ENCODE results near the gene NUP210L.

NUP210L gene

DNA sequence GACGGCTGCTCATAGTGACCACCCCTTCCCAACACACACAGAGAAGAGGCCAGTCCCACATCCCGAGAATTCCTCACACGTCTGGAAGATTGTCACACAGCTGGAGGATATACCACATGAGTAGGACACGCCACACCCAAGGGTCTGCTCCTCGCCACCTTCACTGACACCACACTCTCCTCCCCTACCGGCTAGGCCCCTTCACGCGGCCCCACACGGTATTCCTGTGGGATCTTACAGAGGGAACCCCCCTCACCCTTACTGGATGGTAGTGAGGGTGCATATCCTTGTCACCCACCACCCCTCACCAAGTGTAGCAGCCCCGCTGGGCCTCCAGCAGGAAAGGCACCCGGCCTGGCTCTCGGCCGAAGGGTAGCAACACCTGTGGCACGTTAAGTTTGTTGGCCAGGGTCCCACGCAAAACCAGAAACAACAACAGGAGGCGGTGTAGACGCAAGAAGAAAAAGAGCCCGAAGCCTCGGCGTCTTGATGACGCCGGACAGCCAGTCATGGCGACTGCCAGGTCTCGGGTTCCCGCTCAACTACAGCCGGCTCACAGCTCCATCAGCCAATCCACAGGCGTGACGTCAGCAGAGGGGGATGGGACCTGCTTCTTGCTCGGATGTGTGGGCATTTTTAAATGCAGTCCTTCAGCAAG is at the start of gene NUP210L:
Gene NUP210L (minus strand): TSS at position 540 of the 658 bp plus-strand sequence.
- DNase-seq = no peak
- Mint-ChIP-seq H3K4me1 (peaks cover 59% of the 10 kb centered on the region), H3K36me3 (peaks cover 63% of the 10 kb centered on the region), H3K9me3 (peaks cover 3% of the 10 kb centered on the region), H3K27me3 (no peaks in the 10 kb centered on the region), H3K27ac (peak within 1 kb of the TSS; percentile 84), H3K4me3 (no peak within 1 kb of the TSS)
- CTCF ChIA-PET = no interaction called here

DNA sequence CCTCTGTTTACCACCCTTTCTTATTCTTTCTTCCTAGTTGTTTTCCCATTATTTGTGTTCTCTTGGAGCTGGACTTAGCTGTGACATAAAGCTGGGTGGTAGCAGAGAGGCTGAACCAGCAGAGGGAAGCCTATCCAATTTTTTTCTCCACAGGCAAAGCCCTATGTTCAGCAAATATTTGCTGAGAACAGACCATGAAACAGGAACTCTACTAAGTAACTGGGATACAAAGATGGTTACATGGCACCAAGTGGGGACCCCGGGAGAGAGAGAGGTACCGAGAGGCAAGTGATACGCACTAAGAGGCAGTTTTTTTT is 44.6 kb upstream of the NUP210L start:
- H3K27me3 Mint-ChIP-seq = peaks cover 11% of the 10 kb centered on the region
- DNase-seq = no peak
- H3K4me3 Mint-ChIP-seq = no peak overlapping the region
- no peak overlapping the region for H3K27ac Mint-ChIP-seq
- H3K36me3 Mint-ChIP-seq = no peaks in the 10 kb centered on the region
- CTCF ChIA-PET = interaction anchor here (0.6 to 4.2 kb wide), 22 partner anchors 8 to 350 kb away, joined by 3 to 63 read pairs (median 4); partner anchors contain the start of genes HAX1 and UBAP2L
- no peaks in the 10 kb centered on the region for H3K4me1 Mint-ChIP-seq
- no peaks in the 10 kb centered on the region for H3K9me3 Mint-ChIP-seq

GRCh38 chr1:154198756-154199562 is 44.1 kb upstream of the NUP210L start:
- CTCF ChIA-PET = interaction anchor here (0.6 to 4.2 kb wide), 25 partner anchors 8 to 350 kb away, joined by 3 to 63 read pairs (median 4); partner anchors contain the start of genes HAX1 and UBAP2L
- Mint-ChIP-seq H3K9me3 (no peaks in the 10 kb centered on the region), H3K4me3 (no peak overlapping the region), H3K4me1 (no peaks in the 10 kb centered on the region), H3K36me3 (no peaks in the 10 kb centered on the region), H3K27me3 (peaks cover 17% of the 10 kb centered on the region), H3K27ac (no peak overlapping the region)
- DNase-seq = peak; percentile 54

DNA sequence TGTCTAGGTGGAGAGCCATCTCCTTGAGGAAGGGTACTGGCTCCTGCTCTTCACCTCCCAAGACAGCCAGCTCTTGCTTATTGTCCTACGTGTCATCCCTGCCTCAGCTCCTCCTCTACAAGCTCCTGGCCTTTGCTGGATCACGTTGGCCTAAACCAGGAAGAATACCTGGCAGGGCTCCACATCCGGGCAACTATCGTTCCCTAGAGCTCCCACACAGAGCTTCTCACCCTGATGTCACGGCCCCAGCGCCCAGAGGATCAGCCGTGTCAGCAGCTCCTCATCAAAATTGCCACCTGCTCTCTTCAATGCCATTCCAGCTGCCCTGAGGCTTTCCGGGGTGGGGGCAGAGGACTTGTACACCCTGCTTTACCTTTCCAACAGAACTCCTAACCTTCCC is 38.9 kb upstream of the NUP210L start:
- peaks cover 59% of the 10 kb centered on the region for H3K27me3 Mint-ChIP-seq
- no peak overlapping the region for H3K4me3 Mint-ChIP-seq
- H3K4me1 Mint-ChIP-seq = no peaks in the 10 kb centered on the region
- H3K27ac Mint-ChIP-seq = no peak overlapping the region
- CTCF ChIA-PET = interaction anchor here (1.0 kb wide), 1 partner anchor 141 kb away, joined by 3 read pairs; no protein-coding TSS in a partner anchor
- no peaks in the 10 kb centered on the region for H3K9me3 Mint-ChIP-seq
- no peaks in the 10 kb centered on the region for H3K36me3 Mint-ChIP-seq
- no peak for DNase-seq

DNA sequence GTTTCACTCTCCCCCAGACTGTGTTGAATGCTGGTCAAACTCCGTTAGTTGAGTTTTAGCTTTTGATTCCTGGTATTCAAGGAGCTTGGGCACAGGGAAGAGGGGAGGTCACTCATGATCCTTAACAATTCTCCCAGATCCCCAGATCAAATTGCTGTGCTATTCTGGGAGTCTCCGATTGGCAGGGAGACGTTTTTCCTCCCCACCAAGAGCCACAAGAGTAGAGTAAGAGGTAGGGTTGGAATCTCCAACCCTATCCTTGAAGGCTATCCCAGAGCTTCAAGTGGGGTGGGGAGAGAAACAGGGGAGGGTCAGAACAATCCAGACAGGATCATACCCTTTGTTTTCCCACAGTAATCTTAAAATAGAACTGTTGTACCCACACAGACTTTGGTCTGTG is 37.6 kb upstream of the NUP210L start:
- H3K4me1 Mint-ChIP-seq = no peaks in the 10 kb centered on the region
- H3K27me3 Mint-ChIP-seq = peaks cover 70% of the 10 kb centered on the region
- DNase-seq = no peak
- H3K27ac Mint-ChIP-seq = no peak overlapping the region
- no peaks in the 10 kb centered on the region for H3K36me3 Mint-ChIP-seq
- no peak overlapping the region for H3K4me3 Mint-ChIP-seq
- CTCF ChIA-PET = interaction anchor here (1.1 kb wide), 1 partner anchor 153 kb away, joined by 3 read pairs; no protein-coding TSS in a partner anchor
- no peaks in the 10 kb centered on the region for H3K9me3 Mint-ChIP-seq

GRCh38 chr1:154191990-154192461 is 37.2 kb upstream of the NUP210L start, which contains the start of gene TPM3:
TSS of gene TPM3 (minus strand) at chr1:154192100. CDS start at chr1:154192018, 82 bp downstream.
- Mint-ChIP-seq H3K27ac (no peak within 1 kb of the TSS), H3K27me3 (peaks cover 70% of the 10 kb centered on the region), H3K36me3 (no peaks in the 10 kb centered on the region), H3K4me3 (no peak within 1 kb of the TSS), H3K4me1 (no peaks in the 10 kb centered on the region), H3K9me3 (no peaks in the 10 kb centered on the region)
- CTCF ChIA-PET = interaction anchor here (1.1 kb wide), 1 partner anchor 153 kb away, joined by 3 read pairs; no protein-coding TSS in a partner anchor
- DNase-seq = no peak

DNA sequence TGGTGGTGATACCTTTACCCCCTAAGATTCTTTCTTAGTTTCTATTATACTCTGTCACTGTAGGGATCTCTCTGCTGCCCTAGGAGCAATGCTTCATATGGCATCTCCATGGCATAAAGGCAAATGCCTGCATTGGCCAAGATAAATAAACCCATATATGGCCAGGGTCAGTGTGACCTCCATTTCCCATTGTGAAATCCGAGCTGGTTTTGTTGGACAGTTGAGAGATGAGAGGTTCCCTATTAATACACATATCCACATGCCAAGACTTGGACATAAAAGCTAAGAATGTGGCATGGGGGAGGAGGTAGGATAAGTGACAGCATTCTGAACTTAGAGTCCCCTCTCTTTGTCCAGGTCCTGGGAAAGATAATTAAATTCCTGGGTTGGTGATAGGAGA is 35.7 kb upstream of the NUP210L start:
- H3K4me3 Mint-ChIP-seq = no peak overlapping the region
- no peak overlapping the region for H3K27ac Mint-ChIP-seq
- H3K36me3 Mint-ChIP-seq = no peaks in the 10 kb centered on the region
- CTCF ChIA-PET = interaction anchor here (0.6 to 0.9 kb wide), 2 partner anchors 9 to 154 kb away, joined by 3 read pairs; no protein-coding TSS in a partner anchor
- H3K27me3 Mint-ChIP-seq = peaks cover 74% of the 10 kb centered on the region
- no peaks in the 10 kb centered on the region for H3K9me3 Mint-ChIP-seq
- peaks cover 10% of the 10 kb centered on the region for H3K4me1 Mint-ChIP-seq
- no peak for DNase-seq

DNA sequence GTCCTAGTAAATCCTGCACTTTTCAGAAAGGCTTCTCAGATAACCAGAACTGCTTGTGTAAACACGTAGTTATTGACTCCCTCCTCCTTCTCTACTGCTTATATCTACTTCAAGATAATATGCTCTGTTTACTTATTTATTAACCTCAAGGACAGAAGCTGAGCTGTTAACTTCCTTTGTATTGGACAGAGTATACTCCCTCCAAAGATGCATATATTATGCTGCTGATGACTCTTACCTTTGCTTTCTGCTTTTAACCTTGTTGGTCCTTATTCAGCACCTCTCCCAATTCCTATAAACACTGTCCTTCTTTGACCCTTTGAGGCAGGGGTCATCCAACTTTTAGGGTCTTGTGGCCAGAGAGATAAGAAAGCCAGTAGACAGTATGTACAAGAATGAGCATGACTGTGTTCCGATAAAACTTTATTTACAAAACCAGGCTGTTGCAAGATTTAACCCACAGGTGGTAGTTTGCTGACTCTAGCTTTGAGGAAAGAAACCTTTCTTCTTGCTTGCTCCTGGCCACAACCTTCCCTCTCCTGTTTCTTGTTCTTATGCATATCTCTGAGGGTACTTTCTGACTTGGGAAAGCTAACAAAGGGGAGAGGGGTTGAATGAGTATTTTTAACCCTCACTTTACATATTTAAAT is 32.1 kb upstream of the NUP210L start:
- DNase-seq = no peak
- H3K27ac Mint-ChIP-seq = no peak overlapping the region
- CTCF ChIA-PET = interaction anchor here (1.0 kb wide), 1 partner anchor 14 kb away, joined by 6 read pairs; no protein-coding TSS in a partner anchor
- H3K27me3 Mint-ChIP-seq = peaks cover 44% of the 10 kb centered on the region
- peaks cover 22% of the 10 kb centered on the region for H3K4me1 Mint-ChIP-seq
- H3K36me3 Mint-ChIP-seq = peaks cover 7% of the 10 kb centered on the region
- H3K4me3 Mint-ChIP-seq = no peak overlapping the region
- no peaks in the 10 kb centered on the region for H3K9me3 Mint-ChIP-seq

GRCh38 chr1:154186177-154186576 is 31.3 kb upstream of the NUP210L start:
- CTCF ChIA-PET = interaction anchor here (1.0 to 1.3 kb wide), 2 partner anchors 15 to 149 kb away, joined by 4 to 6 read pairs; no protein-coding TSS in a partner anchor
- no peak overlapping the region for H3K27ac Mint-ChIP-seq
- H3K27me3 Mint-ChIP-seq = peaks cover 36% of the 10 kb centered on the region
- H3K4me3 Mint-ChIP-seq = no peak overlapping the region
- DNase-seq = peak; percentile 84
- H3K4me1 Mint-ChIP-seq = peaks cover 29% of the 10 kb centered on the region
- H3K36me3 Mint-ChIP-seq = peaks cover 15% of the 10 kb centered on the region
- H3K9me3 Mint-ChIP-seq = no peaks in the 10 kb centered on the region

DNA sequence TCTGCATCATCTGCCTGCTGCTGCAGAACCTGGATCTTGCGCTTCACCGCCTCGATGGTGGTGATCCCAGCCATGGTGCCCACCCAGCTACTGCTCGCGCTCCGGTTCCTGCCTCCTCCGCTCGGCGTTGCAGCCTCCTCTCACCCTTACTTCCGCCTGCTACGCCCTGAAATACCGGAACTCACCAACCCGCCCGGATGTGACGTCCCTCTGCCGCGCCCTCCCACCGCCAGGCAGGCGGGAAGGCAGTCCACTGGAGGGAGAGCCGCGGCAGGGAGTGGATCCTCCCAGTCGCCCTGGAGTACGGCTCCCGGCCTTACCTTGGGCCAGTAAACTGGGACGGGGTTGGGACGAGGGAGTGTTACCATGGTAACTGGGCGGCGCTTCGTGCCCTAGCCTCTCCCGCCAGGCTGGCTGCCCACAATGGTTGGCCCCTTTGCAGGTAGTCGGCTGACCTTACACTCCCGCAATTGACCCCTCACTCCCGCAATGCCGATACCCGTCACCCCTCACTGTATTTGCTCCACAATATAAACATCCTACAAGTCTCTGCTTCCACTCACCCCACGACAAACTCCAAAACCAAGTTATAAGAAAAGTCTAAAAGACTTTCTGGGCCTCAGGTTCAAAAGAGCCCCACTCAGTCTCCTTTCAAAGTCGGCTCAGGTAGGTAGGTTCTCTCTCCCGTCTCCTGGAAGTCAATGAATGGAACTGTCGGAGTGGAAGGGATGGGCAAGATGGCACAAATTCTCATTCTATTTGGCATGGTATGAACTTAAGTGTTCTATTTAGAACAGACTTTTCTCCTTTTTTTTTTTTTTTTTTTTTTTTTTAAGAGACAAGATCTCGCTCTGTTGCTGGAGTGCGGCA is 28.4 kb upstream of the NUP210L start:
- H3K4me3 Mint-ChIP-seq = peak overlapping the region; percentile 100

GRCh38 chr1:154182344-154183045 is 27.6 kb upstream of the NUP210L start:
- H3K36me3 Mint-ChIP-seq = peaks cover 48% of the 10 kb centered on the region
- H3K4me3 Mint-ChIP-seq = peak overlapping the region; percentile 100
- H3K9me3 Mint-ChIP-seq = no peaks in the 10 kb centered on the region
- peak overlapping the region; percentile 99 for H3K27ac Mint-ChIP-seq
- H3K27me3 Mint-ChIP-seq = peaks cover 10% of the 10 kb centered on the region
- CTCF ChIA-PET = interaction anchor here (1.9 kb wide), 1 partner anchor 147 kb away, joined by 4 read pairs; no protein-coding TSS in a partner anchor
- H3K4me1 Mint-ChIP-seq = peaks cover 65% of the 10 kb centered on the region
- DNase-seq = peak; percentile 91

More for the DNA sequence above, 28.4 kb upstream of the NUP210L start:
- Mint-ChIP-seq H3K4me1 (peaks cover 57% of the 10 kb centered on the region), H3K27me3 (peaks cover 17% of the 10 kb centered on the region), H3K27ac (peak overlapping the region; percentile 99), H3K36me3 (peaks cover 42% of the 10 kb centered on the region), H3K9me3 (no peaks in the 10 kb centered on the region)
- CTCF ChIA-PET = no interaction called here
- peak; percentile 97 for DNase-seq

GRCh38 chr1:154181944-154182343 is 27.1 kb upstream of the NUP210L start:
- Mint-ChIP-seq H3K9me3 (no peaks in the 10 kb centered on the region), H3K27ac (peak overlapping the region; percentile 99), H3K4me1 (peaks cover 70% of the 10 kb centered on the region), H3K36me3 (peaks cover 53% of the 10 kb centered on the region), H3K27me3 (peaks cover 10% of the 10 kb centered on the region), H3K4me3 (peak overlapping the region; percentile 100)
- no peak for DNase-seq
- CTCF ChIA-PET = interaction anchor here (1.4 to 1.9 kb wide), 2 partner anchors 17 to 147 kb away, joined by 3 to 4 read pairs; no protein-coding TSS in a partner anchor
